Hepatocyte (in vitro differentiated cells): ENCODE measurements around the gene RFC5. TPM values are rescaled to one million over a fixed set of nuclear protein-coding genes. Genes with fewer than 3 reads are reported as not detected.
"Not testable (repeated sequence)": the region's sequence is repeated elsewhere in the genome, so short reads cannot be mapped to it uniquely, and the experiment has no call there.

Experiments
- DNase-seq: peaks from one replicate; pipeline ENCODE4 v3.0.0-alpha.2; 2016; ENCODE audit warnings: low spot score
- H2AFZ ChIP-seq: fragments of 200-600 bp; sonication (generic); 2 replicates; pipeline ENCODE4 v1.6.0; 2016; ENCODE audit warnings: antibody characterized with exemption, mild to moderate bottlenecking
- H3K27ac ChIP-seq: fragments of 200-600 bp; sonication (generic); 2 replicates; pipeline ENCODE4 v1.5.1; 2016; ENCODE audit warnings: mild to moderate bottlenecking
- H3K27me3 ChIP-seq: fragments of 200-600 bp; sonication (generic); 2 replicates; pipeline ENCODE4 v1.6.1; 2016
- H3K36me3 ChIP-seq: fragments of 200-600 bp; sonication (generic); replicated peaks from 2 replicates; pipeline ENCODE4 v1.5.1; 2016; ENCODE audit warnings: low read depth; ENCODE audit not compliant: insufficient read depth
- H3K4me1 ChIP-seq: fragments of 200-600 bp; sonication (generic); 2 replicates; pipeline ENCODE4 v1.5.1; 2016; ENCODE audit warnings: mild to moderate bottlenecking, moderate library complexity; ENCODE audit not compliant: insufficient read depth
- H3K4me2 ChIP-seq: fragments of 200-600 bp; sonication (generic); 2 replicates; pipeline ENCODE4 v1.6.0; 2016
- H3K4me3 ChIP-seq: fragments of 200-600 bp; sonication (generic); 2 replicates; pipeline ENCODE4 v1.5.1; 2016; ENCODE audit warnings: mild to moderate bottlenecking
- H3K79me2 ChIP-seq: fragments of 200-600 bp; sonication (generic); 2 replicates; pipeline ENCODE4 v1.6.0; 2017; ENCODE audit warnings: mild to moderate bottlenecking
- H3K9me2 ChIP-seq: fragments of 200-600 bp; sonication (generic); replicated peaks from 2 replicates; pipeline ENCODE4 v1.6.0; 2017; ENCODE audit warnings: mild to moderate bottlenecking; ENCODE audit not compliant: insufficient read depth
- H3K9me3 ChIP-seq: fragments of 200-600 bp; sonication (generic); 2 replicates; pipeline ENCODE4 v1.5.1; 2016; ENCODE audit warnings: low read depth, mild to moderate bottlenecking
- H4K20me1 ChIP-seq: fragments of 200-600 bp; sonication (generic); 2 replicates; pipeline ENCODE4 v1.6.0; 2016; ENCODE audit warnings: mild to moderate bottlenecking; ENCODE audit not compliant: insufficient read depth, poor library complexity, severe bottlenecking
- EZH2 ChIP-seq: fragments of 200-600 bp; sonication (generic); IDR thresholded peaks from 2 replicates; pipeline ENCODE4 v1.6.1; 2016; ENCODE audit warnings: antibody characterized with exemption, mild to moderate bottlenecking, borderline replicate concordance
- EZH2phosphoT487 ChIP-seq: fragments of 200-600 bp; sonication (generic); IDR thresholded peaks from one replicate; pipeline ENCODE4 v1.6.1; 2018; ENCODE audit warnings: antibody characterized with exemption, mild to moderate bottlenecking, low read depth, moderate library complexity; ENCODE audit not compliant: unreplicated experiment, severe bottlenecking
- WGBS: methylation state at CpG from one replicate; pipeline ENCODE4 v1.1.6; 2016; ENCODE audit warnings: low lambda C conversion rate; ENCODE audit errors: missing lambda C conversion rate; 5-methylcytosine and 5-hydroxymethylcytosine counted together
- polyA plus RNA-seq: library from polyadenylated mRNA; unstranded; fragments of >200 nt; fragmentation: Nextera tagmentation; extraction: Ambion mirVana; gene quantifications from 2 replicates; pipeline ENCODE4 v1.2.1, GENCODE V29; 2016
- total RNA-seq: library from RNA; depleted of rRNA; stranded (reverse); fragments of >200 nt; gene quantifications from 2 replicates; pipeline ENCODE4 v1.2.3, GENCODE V29; 2014
- TF ChIP-seq, protein P1 (sequence below): fragments of 200-600 bp; sonication (generic); IDR thresholded peaks from 2 replicates; pipeline ENCODE4 v1.5.1; 2016; ENCODE audit warnings: antibody characterized with exemption, mild to moderate bottlenecking; ENCODE audit not compliant: poor library complexity

The RFC5 gene
- total and polyA plus RNA-seq, 2 experiments from 2014 or later, result 12.6 to 18.6 TPM

DNA sequence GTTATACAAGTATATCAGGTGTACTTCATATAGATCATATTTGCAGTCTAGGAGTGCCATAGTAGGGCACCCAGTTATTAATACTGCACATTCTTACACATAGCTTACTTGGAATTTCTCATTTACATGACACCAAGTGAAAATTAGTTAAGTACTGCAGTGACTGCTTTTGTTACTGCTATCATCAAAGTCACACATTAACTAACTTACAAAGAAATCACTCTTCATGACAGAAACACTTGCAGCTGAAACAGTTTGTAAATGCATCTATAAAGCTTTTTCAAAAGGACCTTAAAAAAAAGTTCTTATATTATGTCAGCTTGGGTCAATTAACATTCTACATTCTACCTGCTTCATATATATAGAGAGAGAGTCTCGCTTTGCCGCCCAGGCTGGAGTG lies 17.8 kb upstream of the RFC5 start:
- TF ChIP-seq, protein P1, sequence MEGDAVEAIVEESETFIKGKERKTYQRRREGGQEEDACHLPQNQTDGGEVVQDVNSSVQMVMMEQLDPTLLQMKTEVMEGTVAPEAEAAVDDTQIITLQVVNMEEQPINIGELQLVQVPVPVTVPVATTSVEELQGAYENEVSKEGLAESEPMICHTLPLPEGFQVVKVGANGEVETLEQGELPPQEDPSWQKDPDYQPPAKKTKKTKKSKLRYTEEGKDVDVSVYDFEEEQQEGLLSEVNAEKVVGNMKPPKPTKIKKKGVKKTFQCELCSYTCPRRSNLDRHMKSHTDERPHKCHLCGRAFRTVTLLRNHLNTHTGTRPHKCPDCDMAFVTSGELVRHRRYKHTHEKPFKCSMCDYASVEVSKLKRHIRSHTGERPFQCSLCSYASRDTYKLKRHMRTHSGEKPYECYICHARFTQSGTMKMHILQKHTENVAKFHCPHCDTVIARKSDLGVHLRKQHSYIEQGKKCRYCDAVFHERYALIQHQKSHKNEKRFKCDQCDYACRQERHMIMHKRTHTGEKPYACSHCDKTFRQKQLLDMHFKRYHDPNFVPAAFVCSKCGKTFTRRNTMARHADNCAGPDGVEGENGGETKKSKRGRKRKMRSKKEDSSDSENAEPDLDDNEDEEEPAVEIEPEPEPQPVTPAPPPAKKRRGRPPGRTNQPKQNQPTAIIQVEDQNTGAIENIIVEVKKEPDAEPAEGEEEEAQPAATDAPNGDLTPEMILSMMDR, result no peak
- TF ChIP-seq EZH2 (no peak), EZH2phosphoT487 (no peak)
- no peaks in the 10 kb centered on the region for H3K36me3 ChIP-seq
- no peak for DNase-seq
- H3K27ac ChIP-seq, result no peak overlapping the region
- no peaks in the 10 kb centered on the region for H3K9me2 ChIP-seq
- H3K9me3 ChIP-seq, result no peaks in the 10 kb centered on the region
- H3K27me3 ChIP-seq, result no peaks in the 10 kb centered on the region
- no peak overlapping the region for H3K4me2 ChIP-seq
- H3K4me1 ChIP-seq, result no peaks in the 10 kb centered on the region
- no peaks in the 10 kb centered on the region for H4K20me1 ChIP-seq
- no peak overlapping the region for H3K4me3 ChIP-seq
- H3K79me2 ChIP-seq, result no peaks in the 10 kb centered on the region
- no peak overlapping the region for H2AFZ ChIP-seq
- WGBS, result 81% methylated on average over 2 of the region's 2 CpGs

DNA sequence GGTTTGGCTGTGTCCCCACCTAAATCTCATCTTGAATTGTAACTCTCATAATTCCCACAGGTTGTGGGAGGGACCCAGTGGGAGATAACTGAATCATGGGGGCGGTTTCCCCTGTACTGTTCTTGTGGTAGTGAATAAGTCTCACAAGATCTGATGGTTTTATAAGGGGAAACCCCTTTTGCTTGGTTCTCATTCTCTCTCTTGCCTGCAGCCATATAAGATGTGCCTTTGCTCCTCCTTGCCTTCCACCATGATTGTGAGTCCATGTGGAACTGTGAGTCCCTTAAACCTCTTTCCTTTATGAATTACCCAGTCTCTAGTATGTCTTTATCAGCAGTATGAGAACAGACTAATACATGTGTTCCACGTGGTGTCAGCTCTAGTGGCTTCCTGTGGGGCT lies 16.7 kb upstream of the RFC5 start:
- not testable (repeated sequence) for H3K4me3 ChIP-seq, H3K4me2 ChIP-seq, H3K36me3 ChIP-seq, H3K27me3 ChIP-seq, H3K9me2 ChIP-seq, H2AFZ ChIP-seq, H3K79me2 ChIP-seq, H4K20me1 ChIP-seq, H3K27ac ChIP-seq, H3K4me1 ChIP-seq, H3K9me3 ChIP-seq, DNase-seq
- WGBS, result 73% methylated on average over 2 of the region's 2 CpGs

DNA sequence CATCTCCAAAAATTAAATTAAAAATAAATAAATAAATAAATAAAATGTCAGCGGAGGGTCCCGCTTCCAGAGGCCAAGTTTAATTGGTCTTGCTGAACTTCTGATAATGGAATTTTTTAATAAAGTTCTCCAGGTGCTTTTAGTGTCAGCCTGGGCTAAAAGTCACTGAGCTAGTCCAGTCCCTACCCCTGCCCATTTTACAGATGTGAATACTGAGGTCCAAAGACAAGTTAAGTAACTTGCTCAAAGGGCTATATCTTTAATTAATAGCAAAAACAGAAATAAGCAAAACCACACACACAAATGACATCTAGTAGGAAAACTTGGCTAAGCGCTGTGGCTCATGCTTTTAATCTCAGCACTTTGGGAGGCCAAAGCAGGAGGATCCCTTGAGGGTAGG lies 5.6 kb upstream of the RFC5 start:
- H3K27me3 ChIP-seq, result no peaks in the 10 kb centered on the region
- no peak for TF ChIP-seq EZH2phosphoT487
- H3K4me2 ChIP-seq, result no peak overlapping the region
- H3K4me3 ChIP-seq, result no peak overlapping the region
- no peaks in the 10 kb centered on the region for H3K36me3 ChIP-seq
- no peaks in the 10 kb centered on the region for H4K20me1 ChIP-seq
- WGBS, result 100% methylated on average over 3 of the region's 3 CpGs
- no peak overlapping the region for H2AFZ ChIP-seq
- DNase-seq, result no peak
- H3K27ac ChIP-seq, result no peak overlapping the region
- H3K9me3 ChIP-seq, result no peaks in the 10 kb centered on the region
- H3K9me2 ChIP-seq, result no peaks in the 10 kb centered on the region
- no peaks in the 10 kb centered on the region for H3K4me1 ChIP-seq
- H3K79me2 ChIP-seq, result no peaks in the 10 kb centered on the region

DNA sequence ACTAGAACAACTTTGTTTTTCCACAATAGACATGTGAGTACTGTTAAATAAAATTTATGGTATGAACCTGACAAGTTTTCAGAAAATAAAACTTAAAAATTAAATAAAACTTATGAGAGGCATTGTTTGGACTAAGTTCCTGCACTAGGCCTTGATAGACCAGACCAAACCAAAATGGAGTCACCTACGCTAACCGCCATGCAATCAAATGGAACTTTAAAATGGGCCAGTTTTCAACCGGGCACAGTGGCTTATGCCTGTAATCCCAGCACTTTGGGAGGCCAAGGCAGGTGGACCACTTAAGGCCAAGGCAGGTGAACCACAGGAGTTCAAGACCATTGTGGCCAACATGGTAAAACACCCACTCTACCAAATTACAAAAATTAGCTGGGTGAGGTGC lies 5.1 kb upstream of the RFC5 start:
- H2AFZ ChIP-seq, result no peak overlapping the region
- no peaks in the 10 kb centered on the region for H4K20me1 ChIP-seq
- no peak for DNase-seq
- TF ChIP-seq EZH2phosphoT487 (no peak), EZH2 (no peak)
- TF ChIP-seq, protein P1, result no peak
- no peaks in the 10 kb centered on the region for H3K9me3 ChIP-seq
- H3K9me2 ChIP-seq, result no peaks in the 10 kb centered on the region
- H3K4me3 ChIP-seq, result no peak overlapping the region
- H3K4me1 ChIP-seq, result no peaks in the 10 kb centered on the region
- H3K4me2 ChIP-seq, result no peak overlapping the region
- H3K36me3 ChIP-seq, result no peaks in the 10 kb centered on the region
- no peaks in the 10 kb centered on the region for H3K79me2 ChIP-seq
- WGBS, result 95% methylated on average over 3 of the region's 3 CpGs
- no peaks in the 10 kb centered on the region for H3K27me3 ChIP-seq
- H3K27ac ChIP-seq, result no peak overlapping the region

DNA sequence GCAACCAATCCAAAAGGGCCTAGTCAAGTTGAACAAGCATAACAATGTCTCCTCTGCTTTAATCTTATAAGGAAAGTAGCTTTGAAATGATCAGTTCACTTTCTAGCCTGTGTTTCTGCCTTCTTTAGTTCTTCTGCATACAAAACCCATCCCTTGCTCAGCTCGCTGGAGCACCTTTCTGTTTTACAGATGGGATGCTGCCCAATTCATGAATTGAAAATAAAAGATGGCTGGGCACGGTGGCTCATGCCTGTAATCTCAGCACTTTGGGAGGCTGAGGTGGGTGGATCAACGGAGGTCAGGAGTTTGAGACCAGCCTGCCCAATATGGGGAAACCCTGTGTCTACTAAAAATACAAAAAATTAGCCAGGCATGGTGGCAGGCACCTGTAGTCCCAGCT lies 4.5 kb upstream of the RFC5 start:
- WGBS, result 93% methylated on average over 3 of the region's 3 CpGs
- H3K27ac ChIP-seq, result no peak overlapping the region
- H3K79me2 ChIP-seq, result peaks cover 3% of the 10 kb centered on the region
- no peak overlapping the region for H2AFZ ChIP-seq
- DNase-seq, result no peak
- H3K27me3 ChIP-seq, result no peaks in the 10 kb centered on the region
- H3K4me1 ChIP-seq, result no peaks in the 10 kb centered on the region
- no peak overlapping the region for H3K4me2 ChIP-seq
- H4K20me1 ChIP-seq, result no peaks in the 10 kb centered on the region
- no peaks in the 10 kb centered on the region for H3K36me3 ChIP-seq
- no peaks in the 10 kb centered on the region for H3K9me2 ChIP-seq
- TF ChIP-seq EZH2phosphoT487 (no peak), EZH2 (no peak)
- H3K9me3 ChIP-seq, result no peaks in the 10 kb centered on the region
- H3K4me3 ChIP-seq, result no peak overlapping the region
